SK-N-MC (cell line): ENCODE measurements around the gene OR2AT4.

Experiments used
- EZH2 ChIP-seq: fragments of 200-600 bp; sonication (generic); IDR thresholded peaks from one replicate; pipeline ENCODE4 v1.6.1; 2017; ENCODE audit warnings: antibody characterized with exemption
- FOXP2 ChIP-seq: optimal IDR thresholded peaks from 2 replicates; pipeline ENCODE3; 2011; ENCODE audit warnings: mild to moderate bottlenecking, moderate library complexity; ENCODE audit not compliant: insufficient read depth; ENCODE audit errors: extremely low read length, control extremely low read depth
- POLR2AphosphoS5 ChIP-seq: IDR thresholded peaks from 2 replicates; pipeline ENCODE4 v1.6.1; 2012; ENCODE audit warnings: mild to moderate bottlenecking, low read depth, low read length, borderline replicate concordance

DNA sequence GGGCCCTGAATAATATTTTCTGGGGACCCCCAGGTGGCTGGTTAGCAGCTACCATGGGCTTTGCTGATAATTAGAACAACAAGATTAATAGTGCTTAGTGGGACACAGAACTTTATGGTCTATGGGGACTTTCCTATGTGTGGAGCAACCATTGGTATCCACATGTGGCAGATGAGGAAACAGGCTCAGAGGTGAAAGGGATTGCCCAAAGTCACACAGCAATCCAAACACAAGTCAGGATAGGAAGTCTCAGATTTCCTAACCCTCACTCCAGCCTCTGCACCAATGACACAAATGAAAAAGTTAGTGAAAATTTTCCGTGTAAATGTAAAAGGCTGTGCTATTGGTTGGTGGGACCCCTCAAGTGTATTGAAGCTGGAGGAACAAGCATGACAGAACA lies 39.0 kb upstream of the OR2AT4 start:
- TF ChIP-seq EZH2: no peak
- no peak for TF ChIP-seq POLR2AphosphoS5
- TF ChIP-seq FOXP2: no peak
